GM12878 (cell line): ENCODE measurements around the gene UBA5. TPM values are rescaled to one million over a fixed set of nuclear protein-coding genes. Genes with fewer than 3 reads are reported as not detected.

Source experiments
- ATAC-seq: fragments of 200-7000 bp; cut with Tn5 transposase; 3 replicates; pipeline ENCODE4 v1.9.1; 2020; ENCODE audit warnings: mild to moderate bottlenecking, moderate library complexity
- BruUV-seq: library from RNA; stranded (reverse); fragments of 400-500 nt; replicated peaks from 2 replicates; lab custom pipeline; 2021; lab: Mats Ljungman, UMichigan
- CTCF ChIA-PET: fragments of 300-600 bp; sonication (Branson Sonifier 250); formaldehyde crosslinking; extraction: SDS; loops from one replicate; lab custom pipeline; 2021; ENCODE audit warnings: inconsistent platforms; lab: Yijun Ruan, JAX
- POLR2A ChIA-PET: fragments of 350-600 bp; formaldehyde crosslinking; extraction: SDS; loops from one replicate; lab custom pipeline; 2021; ENCODE audit warnings: inconsistent platforms; lab: Charles Lee
- RAD21 ChIA-PET: fragments of 300-600 bp; sonication (Branson Sonifier 250); formaldehyde crosslinking; loops from one replicate; lab custom pipeline; 2023; ENCODE audit warnings: antibody characterized with exemption; ENCODE audit not compliant: unreplicated experiment; lab: Charles Lee
- SMC1A ChIA-PET: fragments of 300-600 bp; sonication (Branson Sonifier 250); formaldehyde crosslinking; loops from one replicate; lab custom pipeline; 2023; ENCODE audit not compliant: unreplicated experiment, uncharacterized antibody; lab: Charles Lee
- DNase-seq: peaks from one replicate; pipeline ENCODE4 v3.0.0-alpha.2; 2011; ENCODE audit warnings: low read depth, low spot score
- FAIRE-seq: peaks from 3 replicates; lab custom pipeline; 2011; peaks lifted over from hg19 to GRCh38; lab: Jason Lieb, UNC
- H2AFZ ChIP-seq: 2 replicates; pipeline ENCODE4 v1.6.0; 2011; ENCODE audit warnings: low read depth, low read length, control low read depth; ENCODE audit not compliant: control insufficient read depth
- H3K27ac ChIP-seq: 2 replicates; pipeline ENCODE4 v1.5.1; 2011; ENCODE audit warnings: control low read depth; ENCODE audit not compliant: control insufficient read depth, insufficient read depth
- H3K27me3 ChIP-seq, 2 experiments: replicated peaks in 1 of 2; 2 replicates each; pipeline versions ENCODE4 v1.6.0 to v1.6.1; 2011; ENCODE audit warnings: low read length in 1 of 2; ENCODE audit not compliant: control insufficient read depth in 2 of 2, insufficient read depth in 2 of 2
- H3K36me3 ChIP-seq, 2 experiments: 2 replicates each; pipeline ENCODE4 v1.5.1; 2011; ENCODE audit warnings: low read length in 1 of 2; ENCODE audit not compliant: control insufficient read depth in 2 of 2, insufficient read depth in 2 of 2
- H3K4me1 ChIP-seq: 2 replicates; pipeline ENCODE4 v1.6.1; 2011; ENCODE audit warnings: mild to moderate bottlenecking, low read length, moderate library complexity, mixed read lengths; ENCODE audit not compliant: control insufficient read depth, insufficient read depth
- H3K4me2 ChIP-seq: 2 replicates; pipeline ENCODE4 v1.6.0; 2011; ENCODE audit warnings: control low read depth; ENCODE audit not compliant: control insufficient read depth, insufficient read depth
- H3K4me3 ChIP-seq: fragments of 200-600 bp; sonication (generic); 2 replicates; pipeline ENCODE4 v1.5.1; 2016
- H3K79me2 ChIP-seq: 2 replicates; pipeline ENCODE4 v1.6.0; 2011; ENCODE audit warnings: low read length; ENCODE audit not compliant: control insufficient read depth, insufficient read depth
- H3K9ac ChIP-seq: 2 replicates; pipeline ENCODE4 v1.8.0; 2011; ENCODE audit warnings: low read length, control low read depth, mixed read lengths; ENCODE audit not compliant: control insufficient read depth, insufficient read depth
- H3K9me3 ChIP-seq: replicated peaks from 3 replicates; pipeline ENCODE4 v1.5.1; 2011; ENCODE audit warnings: mild to moderate bottlenecking, low read length; ENCODE audit not compliant: control insufficient read depth, insufficient read depth
- H4K20me1 ChIP-seq: 2 replicates; pipeline ENCODE4 v1.6.0; 2011; ENCODE audit not compliant: control insufficient read depth, insufficient read depth
- HSF1 ChIP-seq: fragments of 150-350 bp; IDR thresholded peaks from 2 replicates; pipeline ENCODE4 v1.6.1; 2014; ENCODE audit warnings: mild to moderate bottlenecking, low read depth, low read length
- IRF5 ChIP-seq: fragments of 450-650 bp; IDR thresholded peaks from 2 replicates; pipeline ENCODE4 v1.6.1; 2017; ENCODE audit warnings: borderline replicate concordance
- NRF1 ChIP-seq: conservative IDR thresholded peaks from 2 replicates; pipeline ENCODE4 v1.6.1; 2011; ENCODE audit warnings: mild to moderate bottlenecking, low read depth, low read length, improper control_type of control experiment
- RB1 ChIP-seq: fragments of 450-650 bp; formaldehyde crosslinking; IDR thresholded peaks from 2 replicates; pipeline ENCODE4 v1.6.1; 2017; ENCODE audit warnings: mild to moderate bottlenecking, borderline replicate concordance
- RCOR1 ChIP-seq: conservative IDR thresholded peaks from 2 replicates; pipeline ENCODE4 v1.6.1; 2012; ENCODE audit warnings: low read depth, low read length, improper control_type of control experiment
- SUPT20H ChIP-seq: IDR thresholded peaks from 2 replicates; pipeline ENCODE4 v1.6.1; 2011; ENCODE audit warnings: low read depth, mild to moderate bottlenecking, low read length, moderate library complexity, borderline replicate concordance; ENCODE audit not compliant: control insufficient read depth
- WGBS: methylation state at CpG from one replicate; pipeline ENCODE4 v1.1.6; 2016; ENCODE audit warnings: low lambda C conversion rate; ENCODE audit not compliant: insufficient replicate concordance, insufficient coverage; ENCODE audit errors: missing lambda C conversion rate; 5-methylcytosine and 5-hydroxymethylcytosine counted together
- in situ Hi-C: fragments of 300-500 bp; cut with MboI; formaldehyde crosslinking; loops from 9 replicates; pipeline ENCODE4 v1.14.3; 2018; ENCODE audit warnings: mixed read lengths
- intact Hi-C: fragments of 100-400 bp; cut with micrococcal nuclease; formaldehyde crosslinking; loops from one replicate; pipeline ENCODE4 v1.14.2; 2022; ENCODE audit not compliant: unreplicated experiment
- polyA plus RNA-seq, 11 experiments: library from polyadenylated mRNA; depleted of rRNA in 4 of 11; unstranded in 6 of 11; stranded (reverse) in 5 of 11; fragments of >200 nt; fragmentation: Nextera tagmentation in 4 of 11; fragmentation: Illumina TruSeq in 1 of 11; extraction: Ambion mirVana in 4 of 11; extraction: Trizol in 1 of 11; gene quantifications; 1 replicate in 1 of 11; 2 replicates in 10 of 11; pipeline versions ENCODE4 v1.2.1 to v1.2.3, GENCODE V29; 2011 to 2016; ENCODE audit warnings: inconsistent platforms in 2 of 11, missing spikeins in 2 of 11, low read depth in 1 of 11
- total RNA-seq, 4 experiments: library from RNA; depleted of rRNA in 3 of 4; stranded (reverse); fragments of >200 nt in 3 of 4; fragmentation: Illumina TruSeq in 1 of 4; extraction: Trizol in 1 of 4; gene quantifications; 2 replicates each; pipeline versions ENCODE4 v1.2.1 to v1.2.3, GENCODE V29; 2013 to 2021

The UBA5 gene
- total and polyA plus RNA-seq, 10 of the 15 experiments (the other 5 are each of a cell fraction or from before 2014, with no cell fraction given), result 10.2 to 62.1 (median 43.8) TPM

GRCh38 chr3:132654721-132655120 is 5.4 kb upstream of the UBA5 start:
- H3K9me3 ChIP-seq, result no peaks in the 10 kb centered on the region
- H3K79me2 ChIP-seq, result peaks cover 8% of the 10 kb centered on the region
- no peaks in the 10 kb centered on the region for H3K36me3 ChIP-seq
- no peak overlapping the region for H3K27ac ChIP-seq
- H4K20me1 ChIP-seq, result no peaks in the 10 kb centered on the region
- ATAC-seq (no peak), FAIRE-seq (no peak), DNase-seq (no peak)
- POLR2A ChIA-PET, result no interaction called here
- H3K9ac ChIP-seq, result no peak overlapping the region
- no peak overlapping the region for H2AFZ ChIP-seq
- intact Hi-C loops (no loop called here), in situ Hi-C loops (no loop called here)
- TF ChIP-seq SUPT20H, result no peak
- no peak for TF ChIP-seq HSF1
- no peak for TF ChIP-seq NRF1
- RAD21 ChIA-PET, result no interaction called here
- no TSS peak for BruUV-seq
- SMC1A ChIA-PET, result interaction anchor here (1.9 kb wide), 1 partner anchor 11 kb away, joined by 4 read pairs; no protein-coding TSS in a partner anchor
- CTCF ChIA-PET, result interaction anchor here (2.6 kb wide), 1 partner anchor 12 kb away, joined by 26 read pairs; no protein-coding TSS in a partner anchor
- H3K4me3 ChIP-seq, result no peak overlapping the region
- 88% methylated on average over 5 of the region's 5 CpGs for WGBS
- H3K4me1 ChIP-seq, result no peaks in the 10 kb centered on the region
- no peaks in the 10 kb centered on the region for H3K27me3 ChIP-seq
- no peak overlapping the region for H3K4me2 ChIP-seq

GRCh38 chr3:132655471-132655870 is 4.7 kb upstream of the UBA5 start:
- RAD21 ChIA-PET, result no interaction called here
- no peak for FAIRE-seq

More at GRCh38 chr3:132655471-132655870, 4.7 kb upstream of the UBA5 start:
- no peaks in the 10 kb centered on the region for H3K27me3 ChIP-seq
- ChIA-PET POLR2A (no interaction called here), CTCF (interaction anchor here (1.1 to 1.4 kb wide), 2 partner anchors 71 to 120 kb away, joined by 3 to 7 read pairs; no protein-coding TSS in a partner anchor), SMC1A (interaction anchor here (1.9 kb wide), 1 partner anchor 10 kb away, joined by 4 read pairs; no protein-coding TSS in a partner anchor)
- H3K9ac ChIP-seq, result no peak overlapping the region
- H2AFZ ChIP-seq, result no peak overlapping the region
- peaks cover 14% of the 10 kb centered on the region for H3K79me2 ChIP-seq
- no peaks in the 10 kb centered on the region for H3K4me1 ChIP-seq
- DNase-seq (no peak), ATAC-seq (no peak)
- BruUV-seq, result no TSS peak
- H3K4me3 ChIP-seq, result no peak overlapping the region
- H3K4me2 ChIP-seq, result peak overlapping the region; percentile 5; the same call in 1 of the 2 replicates
- no peak overlapping the region for H3K27ac ChIP-seq
- no peak for TF ChIP-seq RCOR1
- no peak for TF ChIP-seq RB1
- no peak for TF ChIP-seq IRF5
- no peaks in the 10 kb centered on the region for H4K20me1 ChIP-seq
- in situ Hi-C loops (no loop called here), intact Hi-C loops (no loop called here)
- H3K9me3 ChIP-seq, result no peaks in the 10 kb centered on the region
- 97% methylated on average over 2 of the region's 2 CpGs for WGBS
- no peaks in the 10 kb centered on the region for H3K36me3 ChIP-seq
